Medulla oblongata (tissue), 1 donor: ENCODE data around the gene RFC4.

ENCODE experiments used
- DNase-seq: peaks from one replicate; pipeline ENCODE4 v3.0.0-alpha.2; 2015; ENCODE audit errors: extremely low spot score

Gene RFC4

GRCh38 chr3:186786922-186787321 lies 19.4 kb downstream of the RFC4 start:
- no peak for DNase-seq

- no peak for DNase-seq
Observed at GRCh38 chr3:186785495-186786018, 20.7 kb downstream of the RFC4 start.

- DNase-seq, result no peak
Observed at GRCh38 chr3:186784820-186785494, 21.3 kb downstream of the RFC4 start.

- DNase-seq, result peak; percentile 86
Observed at GRCh38 chr3:186783731-186784515, 22.4 kb downstream of the RFC4 start.

GRCh38 chr3:186783058-186783730 lies 23.1 kb downstream of the RFC4 start, which contains the start of gene EIF4A2:
EIF4A2 (plus strand) TSS chr3:186783577; CDS start chr3:186783611, 34 bp downstream.
- DNase-seq, result peak; percentile 90

GRCh38 chr3:186782542-186783057 lies 23.7 kb downstream of the RFC4 start:
- peak; percentile 56 for DNase-seq

- DNase-seq, result no peak
Observed at GRCh38 chr3:186779204-186779603, 27.1 kb downstream of the RFC4 start.

GRCh38 chr3:186775999-186776398 lies 30.3 kb downstream of the RFC4 start:
- DNase-seq, result no peak

GRCh38 chr3:186772701-186773417 lies 33.4 kb downstream of the RFC4 start:
- DNase-seq, result peak; percentile 83

GRCh38 chr3:186772281-186772694 lies 34.0 kb downstream of the RFC4 start:
- DNase-seq, result no peak

- no peak for DNase-seq
Observed at GRCh38 chr3:186760897-186761447, 45.3 kb downstream of the RFC4 start.

GRCh38 chr3:186760141-186760833 lies 46.0 kb downstream of the RFC4 start:
- no peak for DNase-seq

- DNase-seq, result no peak
Observed at GRCh38 chr3:186759231-186759930, 46.9 kb downstream of the RFC4 start.

GRCh38 chr3:186757686-186758220 lies 48.5 kb downstream of the RFC4 start:
- no peak for DNase-seq

- DNase-seq, result no peak
Observed at GRCh38 chr3:186757214-186757613, 49.1 kb downstream of the RFC4 start.

- no peak for DNase-seq
Observed at GRCh38 chr3:186754871-186755270, 51.4 kb downstream of the RFC4 start.

GRCh38 chr3:186754006-186754405 lies 52.3 kb downstream of the RFC4 start:
- DNase-seq, result no peak

GRCh38 chr3:186751480-186751879 lies 54.8 kb downstream of the RFC4 start:
- no peak for DNase-seq

GRCh38 chr3:186750316-186750715 lies 56.0 kb downstream of the RFC4 start:
- DNase-seq, result no peak

GRCh38 chr3:186746008-186746407 lies 60.3 kb downstream of the RFC4 start:
- DNase-seq, result peak; percentile 19
